22Rv1 (cell line): ENCODE measurements around the gene YIPF6.

ENCODE experiments used
- ZFX ChIP-seq: fragments of 450-650 bp; IDR thresholded peaks from 2 replicates; pipeline ENCODE4 v1.6.1; 2017; ENCODE audit warnings: antibody characterized with exemption, borderline replicate concordance
- TF ChIP-seq, protein P1 (sequence below): fragments of 450-650 bp; IDR thresholded peaks from 2 replicates; pipeline ENCODE4 v1.5.1; 2017; ENCODE audit warnings: mild to moderate bottlenecking

DNA sequence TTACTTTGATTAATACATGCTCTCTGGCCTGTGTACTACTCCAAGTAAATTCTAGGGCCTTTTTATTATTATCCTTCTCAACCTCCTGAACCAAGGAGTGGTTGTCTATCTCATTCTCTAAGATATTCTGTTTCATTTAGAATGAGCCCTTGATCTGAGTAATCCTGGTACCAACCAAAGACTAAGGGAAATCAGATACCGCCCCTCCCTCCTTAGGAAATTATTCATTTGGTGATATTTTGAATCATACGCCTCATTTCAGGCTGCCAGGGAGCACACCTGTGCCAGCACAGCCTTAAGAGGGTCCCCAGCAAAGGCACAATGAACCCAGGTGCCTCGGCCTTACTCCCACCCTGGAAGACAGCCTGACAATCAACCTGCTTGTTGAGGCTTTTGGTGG is 75.4 kb downstream of the YIPF6 start:
- TF ChIP-seq, protein P1, sequence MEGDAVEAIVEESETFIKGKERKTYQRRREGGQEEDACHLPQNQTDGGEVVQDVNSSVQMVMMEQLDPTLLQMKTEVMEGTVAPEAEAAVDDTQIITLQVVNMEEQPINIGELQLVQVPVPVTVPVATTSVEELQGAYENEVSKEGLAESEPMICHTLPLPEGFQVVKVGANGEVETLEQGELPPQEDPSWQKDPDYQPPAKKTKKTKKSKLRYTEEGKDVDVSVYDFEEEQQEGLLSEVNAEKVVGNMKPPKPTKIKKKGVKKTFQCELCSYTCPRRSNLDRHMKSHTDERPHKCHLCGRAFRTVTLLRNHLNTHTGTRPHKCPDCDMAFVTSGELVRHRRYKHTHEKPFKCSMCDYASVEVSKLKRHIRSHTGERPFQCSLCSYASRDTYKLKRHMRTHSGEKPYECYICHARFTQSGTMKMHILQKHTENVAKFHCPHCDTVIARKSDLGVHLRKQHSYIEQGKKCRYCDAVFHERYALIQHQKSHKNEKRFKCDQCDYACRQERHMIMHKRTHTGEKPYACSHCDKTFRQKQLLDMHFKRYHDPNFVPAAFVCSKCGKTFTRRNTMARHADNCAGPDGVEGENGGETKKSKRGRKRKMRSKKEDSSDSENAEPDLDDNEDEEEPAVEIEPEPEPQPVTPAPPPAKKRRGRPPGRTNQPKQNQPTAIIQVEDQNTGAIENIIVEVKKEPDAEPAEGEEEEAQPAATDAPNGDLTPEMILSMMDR, result no peak
- no peak for TF ChIP-seq ZFX
